Astrocyte (in vitro differentiated cells and primary cell): ENCODE results near the gene KPNA4.

Source experiments
- EZH2 ChIP-seq: IDR thresholded peaks from 2 replicates; pipeline ENCODE4 v1.6.1; 2012; ENCODE audit warnings: mild to moderate bottlenecking, low read length, inconsistent platforms; ENCODE audit not compliant: insufficient read depth
- TF ChIP-seq, protein P1 (sequence below): IDR thresholded peaks from 2 replicates; pipeline ENCODE4 v1.5.1; 2011; ENCODE audit warnings: low read depth, mild to moderate bottlenecking, inconsistent platforms, low read length, moderate library complexity; ENCODE audit not compliant: insufficient read depth

DNA sequence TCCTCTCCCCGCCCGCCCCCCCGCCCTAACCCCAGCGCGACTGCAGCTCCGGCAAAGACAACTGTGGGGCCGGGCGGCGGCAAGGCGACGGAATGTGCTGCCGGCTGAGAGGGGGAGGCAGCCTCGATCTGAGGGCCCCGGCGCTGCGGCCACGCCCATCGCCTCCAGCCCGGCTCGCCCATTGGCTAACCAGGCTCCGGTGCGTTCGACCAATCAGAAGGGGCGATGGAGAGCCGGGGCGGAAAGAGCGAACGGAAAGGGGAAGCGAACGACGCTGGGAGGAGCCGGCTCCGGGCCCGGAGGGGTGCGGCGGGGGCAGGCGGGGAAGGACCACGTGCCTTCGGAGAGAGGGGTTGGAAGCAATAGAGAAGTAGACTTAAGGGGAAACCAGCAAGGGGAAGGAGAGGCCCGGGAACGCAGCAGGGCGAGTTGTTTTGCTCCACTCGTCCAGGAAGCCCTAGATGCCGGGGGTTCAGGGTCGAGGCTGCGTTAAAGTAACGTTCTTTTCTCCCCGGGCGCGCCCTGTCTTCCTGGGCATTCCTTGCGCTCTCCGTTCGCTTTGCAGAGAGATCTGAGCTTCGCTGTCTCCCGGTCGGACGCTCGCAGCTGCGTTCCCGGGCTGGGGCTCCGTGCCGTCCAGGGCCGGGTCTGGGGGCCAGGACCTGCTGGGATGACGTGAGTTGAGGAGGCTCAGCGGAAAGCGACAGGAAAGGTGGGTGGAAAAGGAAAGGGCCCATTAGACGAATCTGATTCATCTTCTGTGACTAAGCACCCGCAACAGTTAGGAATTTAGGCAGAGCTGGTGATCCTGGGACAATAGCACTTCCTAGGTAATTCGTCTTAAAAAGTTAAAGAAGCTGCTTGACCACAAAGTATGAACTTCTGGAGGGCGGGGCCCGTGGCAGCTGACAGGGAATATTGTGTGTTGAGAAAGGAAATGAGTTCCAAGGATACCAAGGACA is at the start of gene KPNA4:
- TF ChIP-seq, protein P1, sequence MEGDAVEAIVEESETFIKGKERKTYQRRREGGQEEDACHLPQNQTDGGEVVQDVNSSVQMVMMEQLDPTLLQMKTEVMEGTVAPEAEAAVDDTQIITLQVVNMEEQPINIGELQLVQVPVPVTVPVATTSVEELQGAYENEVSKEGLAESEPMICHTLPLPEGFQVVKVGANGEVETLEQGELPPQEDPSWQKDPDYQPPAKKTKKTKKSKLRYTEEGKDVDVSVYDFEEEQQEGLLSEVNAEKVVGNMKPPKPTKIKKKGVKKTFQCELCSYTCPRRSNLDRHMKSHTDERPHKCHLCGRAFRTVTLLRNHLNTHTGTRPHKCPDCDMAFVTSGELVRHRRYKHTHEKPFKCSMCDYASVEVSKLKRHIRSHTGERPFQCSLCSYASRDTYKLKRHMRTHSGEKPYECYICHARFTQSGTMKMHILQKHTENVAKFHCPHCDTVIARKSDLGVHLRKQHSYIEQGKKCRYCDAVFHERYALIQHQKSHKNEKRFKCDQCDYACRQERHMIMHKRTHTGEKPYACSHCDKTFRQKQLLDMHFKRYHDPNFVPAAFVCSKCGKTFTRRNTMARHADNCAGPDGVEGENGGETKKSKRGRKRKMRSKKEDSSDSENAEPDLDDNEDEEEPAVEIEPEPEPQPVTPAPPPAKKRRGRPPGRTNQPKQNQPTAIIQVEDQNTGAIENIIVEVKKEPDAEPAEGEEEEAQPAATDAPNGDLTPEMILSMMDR, result no peak
- TF ChIP-seq EZH2, result no peak
